ENCODE data around the gene SLC22A13. TPM values are rescaled to one million over a fixed set of nuclear protein-coding genes. Genes with fewer than 3 reads are reported as not detected.

Gene SLC22A13
- total and polyA plus RNA-seq, 3 donors from 2014 or later = 1.1 to 2.6 (median 1.5) TPM

GRCh38 chr3:38224357-38224756, 41.3 kb upstream of the SLC22A13 start:
- no peak for DNase-seq
- H3K27ac ChIP-seq = no peak overlapping the region
- no peak overlapping the region for H3K4me3 ChIP-seq
- WGBS, 2 donors = 93 to 95% methylated on average over 4 of the region's 4 CpGs
- H3K27me3 ChIP-seq = no peaks in the 10 kb centered on the region
- intact Hi-C loops (cut with DNase I; ENCODE audit: low total_unique reads) = no loop called here
- H3K9me3 ChIP-seq = no peaks in the 10 kb centered on the region
- no peaks in the 10 kb centered on the region for H3K36me3 ChIP-seq (ENCODE audit: low read depth, missing control alignments)
- no peak for TF ChIP-seq POLR2A (IDR thresholded peaks at IDR 0.05)
- TF ChIP-seq CTCF (IDR thresholded peaks at IDR 0.05) = no peak
- H3K4me1 ChIP-seq = no peaks in the 10 kb centered on the region

GRCh38 chr3:38226273-38226672, 39.3 kb upstream of the SLC22A13 start:
- WGBS, 2 donors = 89 to 97% methylated on average over 2 of the region's 2 CpGs
- H3K36me3 ChIP-seq (ENCODE audit: low read depth, missing control alignments) = no peaks in the 10 kb centered on the region
- intact Hi-C loops (cut with DNase I; ENCODE audit: low total_unique reads) = no loop called here

GRCh38 chr3:38227989-38228388, 37.6 kb upstream of the SLC22A13 start:
- 83 to 96% methylated on average over 2 of the region's 2 CpGs for WGBS, 2 donors
- H3K27ac ChIP-seq = no peak overlapping the region

More at GRCh38 chr3:38226273-38226672, 39.3 kb upstream of the SLC22A13 start:
- TF ChIP-seq POLR2A (IDR thresholded peaks at IDR 0.05) (no peak), CTCF (IDR thresholded peaks at IDR 0.05) (no peak)
- H3K4me1 ChIP-seq = no peaks in the 10 kb centered on the region
- no peaks in the 10 kb centered on the region for H3K27me3 ChIP-seq
- H3K9me3 ChIP-seq = no peaks in the 10 kb centered on the region
- H3K27ac ChIP-seq = no peak overlapping the region
- no peak for DNase-seq
- no peak overlapping the region for H3K4me3 ChIP-seq

GRCh38 chr3:38229036-38229435, 36.6 kb upstream of the SLC22A13 start:
- DNase-seq = no peak
- intact Hi-C loops (cut with DNase I; ENCODE audit: low total_unique reads) = no loop called here
- TF ChIP-seq POLR2A (IDR thresholded peaks at IDR 0.05) (no peak), CTCF (IDR thresholded peaks at IDR 0.05) (no peak)

More at GRCh38 chr3:38227989-38228388, 37.6 kb upstream of the SLC22A13 start:
- DNase-seq = no peak
- H3K4me1 ChIP-seq = no peaks in the 10 kb centered on the region
- intact Hi-C loops (cut with DNase I; ENCODE audit: low total_unique reads) = no loop called here
- H3K4me3 ChIP-seq = no peak overlapping the region
- no peak for TF ChIP-seq CTCF (IDR thresholded peaks at IDR 0.05)
- no peak for TF ChIP-seq POLR2A (IDR thresholded peaks at IDR 0.05)
- H3K9me3 ChIP-seq = no peaks in the 10 kb centered on the region
- H3K36me3 ChIP-seq (ENCODE audit: low read depth, missing control alignments) = no peaks in the 10 kb centered on the region
- no peaks in the 10 kb centered on the region for H3K27me3 ChIP-seq

GRCh38 chr3:38232701-38233100, 32.9 kb upstream of the SLC22A13 start:
- DNase-seq = no peak
- H3K9me3 ChIP-seq = no peaks in the 10 kb centered on the region
- H3K27me3 ChIP-seq = no peaks in the 10 kb centered on the region
- no peak overlapping the region for H3K4me3 ChIP-seq
- H3K4me1 ChIP-seq = no peaks in the 10 kb centered on the region
- no peak overlapping the region for H3K27ac ChIP-seq
- intact Hi-C loops (cut with DNase I; ENCODE audit: low total_unique reads) = no loop called here
- TF ChIP-seq POLR2A (IDR thresholded peaks at IDR 0.05) = no peak
- no peak for TF ChIP-seq CTCF (IDR thresholded peaks at IDR 0.05)
- whole genome bisulfite sequencing, 2 donors = 85 to 91% methylated on average over 2 of the region's 2 CpGs
- no peaks in the 10 kb centered on the region for H3K36me3 ChIP-seq (ENCODE audit: low read depth, missing control alignments)

More at GRCh38 chr3:38229036-38229435, 36.6 kb upstream of the SLC22A13 start:
- Histone ChIP-seq H3K4me1 (no peaks in the 10 kb centered on the region), H3K36me3 (ENCODE audit: low read depth, missing control alignments) (no peaks in the 10 kb centered on the region), H3K27me3 (no peaks in the 10 kb centered on the region), H3K27ac (no peak overlapping the region), H3K9me3 (no peaks in the 10 kb centered on the region), H3K4me3 (no peak overlapping the region)
- 84 to 96% methylated on average over 1 of the region's 1 CpG for WGBS, 2 donors

Data from testis (tissue), 3 donors.